Raji (cell line): ENCODE data around the gene CPHXL.

Source experiments
- POLR2A ChIP-seq: IDR thresholded peaks from 2 replicates; pipeline ENCODE4 v1.6.1; 2011; ENCODE audit warnings: low read depth, low read length, control low read depth; ENCODE audit not compliant: insufficient read depth

CPHXL gene

DNA sequence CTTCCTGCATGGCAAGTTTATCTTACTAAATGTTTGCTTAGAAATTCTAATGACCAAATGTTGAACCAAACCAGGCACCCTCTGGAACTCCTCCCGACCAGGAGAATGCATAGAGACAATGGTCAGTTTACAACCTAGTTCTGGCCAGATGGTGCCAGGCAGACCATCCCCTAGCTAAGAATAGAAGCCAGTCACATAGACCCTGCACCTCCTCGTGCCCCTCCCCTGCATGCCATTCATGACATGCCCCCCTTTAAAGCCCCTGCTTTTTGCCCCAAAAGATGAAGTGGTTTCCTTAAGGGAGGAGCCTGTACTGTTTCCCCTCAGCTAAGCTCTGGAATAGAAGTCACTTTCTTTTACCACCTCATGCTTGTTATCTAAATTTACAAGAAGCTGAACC is 6.6 kb upstream of the CPHXL start:
- TF ChIP-seq POLR2A = no peak

DNA sequence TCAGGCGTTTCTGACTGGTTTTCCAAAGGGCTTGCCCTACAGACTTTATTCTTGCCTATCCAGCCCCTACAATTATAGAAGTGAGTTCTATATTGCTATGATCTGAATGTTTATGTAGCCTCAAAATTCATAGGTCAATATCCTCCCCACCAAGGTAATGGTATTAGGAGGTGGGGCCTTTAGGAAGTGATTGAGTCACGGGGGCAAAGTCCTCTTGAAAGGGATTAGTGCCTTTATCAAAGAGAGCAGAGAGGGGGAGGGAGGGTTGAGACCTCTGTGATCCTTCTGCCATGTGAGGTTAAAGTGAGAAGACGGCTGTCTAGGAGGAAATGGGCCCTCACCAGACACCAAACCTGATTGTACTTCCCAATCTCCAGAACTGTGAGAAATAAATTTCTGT is 931 bp upstream of the CPHXL start:
- no peak for TF ChIP-seq POLR2A

DNA sequence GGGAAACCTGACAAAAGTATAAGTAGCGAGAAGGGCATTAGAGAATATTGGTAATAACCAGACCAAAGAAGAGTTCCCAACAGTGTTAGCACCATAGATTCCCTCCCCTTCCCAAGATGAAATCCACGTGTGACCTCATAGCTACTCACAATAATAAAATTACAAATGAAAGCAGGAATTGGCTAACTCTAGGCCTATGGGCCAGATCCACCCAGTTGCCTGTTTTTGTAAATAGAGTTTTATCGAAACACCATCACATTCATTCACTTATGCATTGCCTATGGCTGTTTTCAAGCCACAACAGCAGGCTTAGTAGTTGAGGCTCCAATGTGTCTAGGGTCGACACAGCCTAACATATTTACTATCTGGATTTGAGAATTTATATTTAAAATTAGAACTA is 7.8 kb downstream of the CPHXL start:
- no peak for TF ChIP-seq POLR2A

DNA sequence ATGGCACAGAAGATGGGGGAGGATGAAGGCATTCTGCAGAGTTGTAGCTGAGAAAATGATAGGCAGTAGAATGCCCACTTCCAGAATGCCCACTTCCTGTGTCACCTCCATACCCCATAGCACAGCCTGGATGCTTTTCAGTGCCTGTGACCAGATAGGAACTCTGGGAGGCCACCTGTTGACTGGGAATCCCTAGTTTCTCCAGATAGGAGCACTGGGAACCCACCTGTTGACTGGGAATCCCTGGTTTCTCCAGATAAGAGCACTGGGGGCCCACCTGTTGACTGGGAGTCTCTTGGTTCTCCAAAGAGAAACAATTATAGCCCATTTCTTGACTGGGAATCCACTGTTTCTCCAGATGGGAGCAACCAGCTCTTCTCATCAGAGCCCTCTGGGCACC is 11.6 kb downstream of the CPHXL start:
- no peak for TF ChIP-seq POLR2A

DNA sequence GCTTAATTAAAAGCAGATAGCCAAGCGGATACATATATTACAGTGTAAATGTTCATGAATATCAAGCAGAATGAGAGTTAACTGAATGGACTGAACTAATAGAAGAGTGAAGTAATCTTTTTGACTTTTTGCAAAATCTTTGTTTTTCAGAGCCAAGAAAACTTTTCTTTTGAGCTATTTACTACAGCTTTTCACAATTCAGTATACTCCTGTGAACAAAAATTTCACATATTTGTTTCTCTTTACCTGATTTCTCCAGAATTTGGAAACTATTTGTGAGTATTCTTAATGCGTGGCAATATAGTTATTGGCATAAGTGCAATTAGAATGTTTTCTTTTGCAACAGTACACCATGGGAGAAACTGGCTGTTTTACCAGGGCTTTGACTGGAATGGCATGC is 15.9 kb downstream of the CPHXL start:
- no peak for TF ChIP-seq POLR2A

DNA sequence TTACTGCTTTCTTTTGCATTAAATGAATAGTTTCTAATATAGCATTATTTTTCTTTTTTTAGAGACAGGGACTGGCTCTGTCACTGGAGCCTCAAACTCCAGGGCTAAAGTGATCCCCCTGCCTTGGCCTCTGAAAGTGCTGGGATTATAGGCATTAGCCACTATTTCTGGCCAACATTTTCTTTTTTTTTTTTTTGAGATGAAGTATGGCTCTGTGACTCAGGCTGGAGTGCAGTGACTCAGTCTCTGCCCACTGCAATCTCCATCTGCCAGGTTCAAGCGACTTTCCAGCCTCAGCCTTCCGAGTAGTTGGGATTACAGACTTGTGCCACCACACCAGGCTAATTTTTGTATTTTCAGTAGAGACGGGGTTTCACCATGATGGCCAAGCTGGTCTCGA is 23.0 kb downstream of the CPHXL start:
- TF ChIP-seq POLR2A = no peak

DNA sequence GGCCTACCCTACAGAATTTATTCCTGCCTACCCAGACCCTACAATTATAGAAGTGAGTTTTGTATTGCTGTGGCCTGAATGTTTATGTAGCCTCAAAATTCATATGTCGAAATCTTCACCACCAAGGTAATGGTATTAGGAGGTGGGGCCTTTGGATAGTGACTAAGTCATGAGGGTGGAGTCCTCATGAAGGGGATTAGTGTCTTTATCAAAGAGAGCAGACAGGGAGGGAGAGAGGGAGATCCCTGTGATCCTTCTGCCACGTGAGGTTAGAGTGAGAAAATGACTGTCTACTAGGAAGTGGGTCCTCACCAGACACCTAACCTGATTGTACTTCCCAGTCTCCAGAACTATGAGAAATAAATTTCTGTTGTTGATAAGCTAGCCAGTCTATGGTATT is 24.0 kb downstream of the CPHXL start:
- no peak for TF ChIP-seq POLR2A

DNA sequence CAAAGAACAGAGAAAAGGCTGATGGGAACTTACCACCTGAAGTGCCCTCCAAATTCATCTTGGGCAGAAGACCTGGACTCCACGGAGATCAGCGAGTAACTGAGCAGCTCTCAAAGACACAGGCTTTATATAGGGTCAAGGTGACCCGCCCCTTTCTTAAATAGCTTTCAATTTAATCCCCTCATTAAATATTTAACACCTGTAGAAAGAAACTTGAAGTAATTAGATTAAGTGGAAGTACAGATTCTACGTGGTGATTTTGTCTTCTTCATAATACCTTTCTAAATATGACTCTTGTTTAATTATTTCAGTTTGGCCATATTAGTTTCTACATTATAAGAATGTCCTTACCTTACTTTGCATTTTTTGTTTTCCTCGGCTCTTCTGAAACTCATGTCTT is 24.9 kb downstream of the CPHXL start, which contains the start of gene DUXB:
Gene DUXB (minus strand): TSS at position 101 of the 400 bp plus-strand sequence. CDS start 43 bp downstream, at position 58.
- TF ChIP-seq POLR2A = no peak

DNA sequence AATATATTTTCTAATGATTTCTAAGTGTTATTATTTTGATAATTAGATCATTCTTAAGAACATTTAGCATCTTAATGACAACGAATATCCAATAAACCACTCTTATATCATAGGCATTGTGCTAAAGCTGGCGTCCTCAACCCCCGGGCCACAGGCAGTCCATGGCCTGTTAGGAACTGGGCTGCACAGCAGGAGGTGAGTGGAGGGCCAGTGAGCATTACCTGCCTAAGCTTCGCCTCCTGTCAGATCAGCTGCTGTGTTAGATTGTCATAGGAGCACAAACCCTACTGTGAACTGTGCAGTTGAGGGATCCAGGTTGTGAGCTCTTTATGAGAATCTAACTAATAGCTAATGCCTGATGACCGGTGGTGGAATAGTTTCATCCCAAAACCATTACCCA is 28.7 kb downstream of the CPHXL start:
- TF ChIP-seq POLR2A = no peak

DNA sequence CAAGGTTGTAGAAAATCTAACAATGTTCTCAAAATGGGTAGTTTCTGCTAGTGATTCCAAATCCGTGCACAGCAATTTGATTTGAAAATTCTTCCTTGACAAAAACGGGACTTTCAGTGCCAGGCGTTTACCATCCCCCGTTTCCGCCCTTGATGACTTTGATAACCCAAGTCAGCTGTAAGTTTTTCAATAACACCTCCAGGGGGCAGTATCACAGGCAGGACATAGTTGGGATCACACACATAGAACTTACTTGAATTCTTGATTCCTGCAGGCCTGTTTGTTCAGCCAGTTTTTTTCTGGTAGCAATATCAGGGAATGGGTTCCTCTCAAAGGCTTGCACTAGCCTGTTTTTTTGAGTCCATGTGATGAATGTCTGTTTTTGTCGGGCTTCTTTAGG is 30.6 kb downstream of the CPHXL start:
- no peak for TF ChIP-seq POLR2A

DNA sequence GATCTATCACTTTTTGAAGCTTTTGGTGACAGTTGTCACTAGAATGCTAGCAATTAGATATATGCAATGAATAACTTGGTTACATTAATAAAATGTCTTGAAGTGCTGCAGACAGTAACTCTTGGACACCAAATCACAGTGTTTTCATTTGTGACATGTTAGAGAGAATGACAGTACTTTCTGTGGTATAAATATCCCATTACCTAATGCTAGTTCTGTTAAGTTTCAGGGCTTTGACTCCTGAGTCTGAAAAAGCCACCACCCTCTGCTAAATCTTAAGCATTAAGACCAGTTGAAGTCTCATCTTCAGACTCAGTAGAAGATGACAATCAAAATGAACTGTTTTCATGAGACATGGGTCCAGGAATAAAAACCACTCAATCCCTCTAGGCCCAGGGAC is 38.9 kb downstream of the CPHXL start:
- no peak for TF ChIP-seq POLR2A

DNA sequence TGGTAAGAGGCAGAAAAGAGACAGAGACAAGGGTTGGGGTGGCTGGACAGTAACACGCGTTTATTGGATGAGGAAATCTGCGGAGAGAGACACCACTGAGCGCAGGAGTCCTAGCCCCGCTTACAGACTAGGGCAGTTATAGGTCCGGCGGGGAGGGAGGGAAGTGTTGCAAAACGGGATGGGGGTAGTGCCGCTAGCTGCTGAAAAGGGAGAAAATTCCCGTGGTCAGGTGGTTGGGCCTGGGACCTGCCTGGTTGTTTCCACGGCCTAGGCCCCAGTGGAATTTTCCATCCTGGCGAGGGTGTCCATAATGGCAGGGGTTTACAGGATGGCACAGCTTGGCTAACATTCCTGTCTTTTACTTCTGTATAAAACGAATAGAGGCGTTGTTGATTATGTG is 44.0 kb downstream of the CPHXL start:
- TF ChIP-seq POLR2A = no peak

DNA sequence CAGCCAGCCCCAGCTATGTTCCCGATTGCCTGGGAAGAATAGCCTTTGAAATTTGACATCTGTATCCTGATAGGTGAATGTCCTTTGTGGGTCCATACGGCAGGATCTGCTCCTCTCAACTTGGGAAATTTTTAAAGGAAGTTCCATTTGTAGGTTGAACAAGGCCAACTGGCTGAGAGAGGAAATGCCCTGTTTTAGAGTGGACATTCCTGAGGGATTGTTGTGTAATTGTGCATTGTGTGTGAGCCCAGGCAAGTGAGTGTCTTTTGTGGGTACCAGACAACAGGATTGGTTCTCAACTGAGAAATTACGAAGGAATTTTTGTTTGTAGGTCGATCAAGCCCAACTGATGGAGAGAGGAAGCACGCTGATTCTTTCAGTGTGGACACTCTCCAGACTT is 46.9 kb downstream of the CPHXL start:
- no peak for TF ChIP-seq POLR2A

DNA sequence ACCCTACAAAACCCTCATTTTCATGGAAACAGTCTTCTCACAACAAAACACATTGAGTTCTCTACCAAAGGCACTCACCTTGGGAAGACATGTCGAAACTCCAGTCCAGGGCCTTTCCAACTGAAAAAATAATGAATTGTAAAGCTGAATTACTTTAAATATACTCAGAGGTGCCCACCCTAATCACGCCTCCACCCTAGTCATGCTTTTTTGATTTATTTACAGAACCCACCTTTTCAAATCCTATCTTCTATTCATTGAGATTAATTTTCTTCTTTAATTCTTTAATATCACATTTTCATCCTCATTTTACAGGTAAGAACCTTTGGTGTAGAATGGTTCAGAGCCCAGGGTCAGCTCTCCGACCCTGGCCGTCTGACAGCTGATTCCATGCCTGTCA is 49.4 kb downstream of the CPHXL start, which contains the start of gene CPHXL2:
Gene CPHXL2 (minus strand): TSS at position 101 of the 400 bp plus-strand sequence. CDS start 10 bp downstream, at position 91.
- no peak for TF ChIP-seq POLR2A

DNA sequence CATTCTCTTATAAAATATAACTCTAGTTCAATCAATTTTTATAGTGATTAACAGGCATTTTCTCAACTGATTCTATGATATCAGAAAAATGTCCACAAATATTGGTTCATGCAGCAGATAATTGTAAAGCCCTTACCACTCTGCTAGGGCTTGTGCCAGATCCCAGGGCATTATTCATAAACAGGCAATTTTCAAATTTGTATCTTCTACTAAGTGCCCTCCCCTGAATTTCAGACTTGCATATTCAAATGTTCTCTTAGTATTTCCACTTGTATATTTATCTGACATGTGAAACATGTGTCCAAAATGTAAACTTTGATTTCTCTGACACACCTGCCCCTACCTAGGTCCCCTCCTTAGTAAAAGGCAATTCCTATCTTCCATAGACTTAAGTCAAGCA is 58.8 kb downstream of the CPHXL start:
- TF ChIP-seq POLR2A = no peak
